Brain microvascular endothelial cell (primary cell): ENCODE measurements around the gene SIGLEC15.

ENCODE experiments used
- DNase-seq: peaks from one replicate; pipeline ENCODE4 v3.0.0-alpha.2; 2020
- H3K27ac ChIP-seq: fragments of 250-450 bp; sonication (Bioruptor Pico); 2 replicates; pipeline ENCODE4 v1.5.1; 2020; ENCODE audit warnings: mild to moderate bottlenecking, moderate library complexity
- H3K27me3 ChIP-seq: fragments of 250-450 bp; sonication (Bioruptor Pico); replicated peaks from 2 replicates; pipeline ENCODE4 v1.5.1; 2020; ENCODE audit warnings: mild to moderate bottlenecking
- H3K36me3 ChIP-seq: fragments of 250-450 bp; sonication (Bioruptor Pico); replicated peaks from 2 replicates; pipeline ENCODE4 v1.5.1; 2020; ENCODE audit warnings: mild to moderate bottlenecking
- H3K4me3 ChIP-seq: 2 replicates; pipeline ENCODE4 v1.5.1; 2011; ENCODE audit warnings: low read depth, mild to moderate bottlenecking, control low read depth, low read length, moderate library complexity
- in situ Hi-C: cut with HindIII; loops from 2 replicates; pipeline ENCODE4 v1.10.0; 2017; ENCODE audit warnings: low sequenced_read_pairs, low pct_ligation_motif_present
- TF ChIP-seq, protein P1 (sequence below): IDR thresholded peaks from 2 replicates; pipeline ENCODE4 v1.5.1; 2011; ENCODE audit warnings: low read depth, mild to moderate bottlenecking, moderate library complexity, low read length, control low read depth, inconsistent platforms; ENCODE audit errors: missing control alignments

The SIGLEC15 gene

DNA sequence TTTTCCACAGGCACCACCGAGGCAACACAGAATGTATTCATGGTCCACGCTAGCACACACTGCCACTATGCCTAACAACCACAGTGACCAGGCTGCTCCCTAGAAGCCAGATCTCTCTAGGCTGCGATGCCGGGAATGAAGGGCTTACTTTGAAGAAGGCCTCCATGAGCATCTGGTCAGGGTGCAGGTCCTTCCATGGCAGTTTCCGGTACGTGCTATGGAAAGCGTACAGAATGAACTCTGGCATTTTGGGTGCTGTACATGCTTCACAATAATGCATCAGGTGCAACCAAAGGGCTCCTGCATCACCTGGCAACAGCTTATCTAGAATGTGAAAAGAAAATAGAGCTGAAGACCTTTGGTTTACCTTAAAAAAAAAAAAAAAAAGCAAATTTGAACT, 44.9 kb downstream of the SIGLEC15 start:
- Histone ChIP-seq H3K36me3 (peaks cover 57% of the 10 kb centered on the region), H3K4me3 (no peak overlapping the region), H3K27ac (no peak overlapping the region), H3K27me3 (no peaks in the 10 kb centered on the region)
- TF ChIP-seq, protein P1, sequence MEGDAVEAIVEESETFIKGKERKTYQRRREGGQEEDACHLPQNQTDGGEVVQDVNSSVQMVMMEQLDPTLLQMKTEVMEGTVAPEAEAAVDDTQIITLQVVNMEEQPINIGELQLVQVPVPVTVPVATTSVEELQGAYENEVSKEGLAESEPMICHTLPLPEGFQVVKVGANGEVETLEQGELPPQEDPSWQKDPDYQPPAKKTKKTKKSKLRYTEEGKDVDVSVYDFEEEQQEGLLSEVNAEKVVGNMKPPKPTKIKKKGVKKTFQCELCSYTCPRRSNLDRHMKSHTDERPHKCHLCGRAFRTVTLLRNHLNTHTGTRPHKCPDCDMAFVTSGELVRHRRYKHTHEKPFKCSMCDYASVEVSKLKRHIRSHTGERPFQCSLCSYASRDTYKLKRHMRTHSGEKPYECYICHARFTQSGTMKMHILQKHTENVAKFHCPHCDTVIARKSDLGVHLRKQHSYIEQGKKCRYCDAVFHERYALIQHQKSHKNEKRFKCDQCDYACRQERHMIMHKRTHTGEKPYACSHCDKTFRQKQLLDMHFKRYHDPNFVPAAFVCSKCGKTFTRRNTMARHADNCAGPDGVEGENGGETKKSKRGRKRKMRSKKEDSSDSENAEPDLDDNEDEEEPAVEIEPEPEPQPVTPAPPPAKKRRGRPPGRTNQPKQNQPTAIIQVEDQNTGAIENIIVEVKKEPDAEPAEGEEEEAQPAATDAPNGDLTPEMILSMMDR, result no peak
- in situ Hi-C loops, result no loop called here
- no peak for DNase-seq

DNA sequence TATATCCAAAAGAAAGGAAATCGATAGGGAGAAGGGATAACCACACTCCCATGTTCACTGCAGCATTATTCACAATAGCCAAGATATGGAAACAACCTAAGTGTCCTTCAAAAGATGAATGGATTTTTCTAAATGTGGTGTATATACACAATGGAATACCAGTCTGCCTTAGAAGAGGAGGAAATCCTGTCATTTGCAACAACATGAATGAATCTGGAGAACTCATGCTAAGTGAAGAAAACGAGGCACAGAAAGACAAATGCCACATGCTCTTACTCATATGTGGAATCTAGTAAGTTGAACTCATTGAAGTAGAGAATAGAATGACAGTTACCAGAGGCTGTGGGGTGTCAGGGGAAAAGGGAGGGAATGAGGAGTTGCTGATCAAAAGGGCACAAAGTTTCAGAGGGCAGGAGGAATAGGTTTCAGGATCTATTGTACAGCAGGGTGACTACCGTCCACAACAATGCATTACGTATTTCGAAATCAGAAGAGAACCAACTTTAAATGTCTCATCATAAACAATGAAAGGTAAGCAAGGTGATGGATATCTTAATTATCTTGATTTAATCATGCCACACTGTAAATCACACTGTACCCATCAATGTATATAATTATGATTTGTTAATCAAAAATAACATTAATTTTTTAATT, 46.1 kb downstream of the SIGLEC15 start:
- H3K27ac ChIP-seq, result no peak overlapping the region
- TF ChIP-seq, protein P1, result no peak
- DNase-seq, result no peak
- in situ Hi-C loops, result no loop called here
- no peak overlapping the region for H3K4me3 ChIP-seq
- H3K27me3 ChIP-seq, result no peaks in the 10 kb centered on the region
- H3K36me3 ChIP-seq, result peaks cover 49% of the 10 kb centered on the region

DNA sequence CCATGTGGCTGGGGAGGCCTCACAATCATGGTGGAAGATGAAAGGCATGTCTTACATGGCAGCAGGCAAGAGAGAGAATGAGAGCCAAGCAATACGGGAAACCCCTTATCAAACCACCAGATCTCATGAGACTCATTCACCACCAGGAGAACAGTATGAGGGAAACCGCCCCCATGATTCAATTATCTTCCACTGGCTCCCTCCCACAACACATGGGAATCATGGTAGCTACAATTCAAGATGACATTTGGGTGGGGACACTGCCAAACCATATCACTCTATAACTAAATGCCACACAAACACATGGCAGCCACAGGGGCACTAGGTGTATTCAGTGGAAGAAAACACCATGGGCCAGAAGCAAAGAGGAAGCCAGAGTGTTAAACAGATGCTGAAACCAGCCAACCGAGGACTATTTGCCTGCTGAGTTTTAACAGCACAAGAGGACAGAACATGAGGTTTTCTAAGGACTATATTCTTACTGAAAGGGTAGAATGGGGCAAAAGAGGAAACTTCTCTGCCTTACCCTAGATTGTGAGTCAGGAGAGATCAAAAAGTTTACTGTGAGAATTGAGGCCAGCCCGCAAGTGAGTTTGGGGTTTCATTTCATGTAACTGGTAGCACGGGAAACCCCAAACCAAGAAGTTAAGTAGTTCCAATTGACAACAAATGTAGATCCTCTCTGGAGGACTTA, 49.2 kb downstream of the SIGLEC15 start:
- no peak overlapping the region for H3K27ac ChIP-seq
- in situ Hi-C loops, result no loop called here

DNA sequence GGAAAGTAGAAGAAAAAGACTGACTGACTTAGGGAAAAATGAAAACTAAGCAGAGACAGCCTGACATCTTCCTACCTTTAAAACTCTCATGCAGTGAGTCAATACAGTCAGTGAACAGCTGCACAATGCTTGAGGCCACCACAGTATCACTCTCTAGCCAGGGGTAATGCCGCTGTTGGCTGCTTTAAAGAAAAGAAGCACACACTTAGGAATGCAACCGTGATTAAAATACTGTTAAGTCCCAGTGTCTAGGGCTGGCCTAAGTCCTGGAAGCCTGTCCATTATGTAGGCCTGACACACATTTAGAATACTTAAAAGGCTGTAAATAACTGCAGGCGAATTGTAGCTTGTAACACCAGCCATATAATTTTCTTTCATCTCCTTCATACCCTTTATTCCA, 50.7 kb downstream of the SIGLEC15 start:
- Histone ChIP-seq H3K4me3 (no peak overlapping the region), H3K27ac (no peak overlapping the region), H3K27me3 (no peaks in the 10 kb centered on the region), H3K36me3 (peaks cover 45% of the 10 kb centered on the region)
- in situ Hi-C loops, result no loop called here
- TF ChIP-seq, protein P1, result no peak
- no peak for DNase-seq

More for the DNA sequence above, 49.2 kb downstream of the SIGLEC15 start:
- no peak overlapping the region for H3K4me3 ChIP-seq
- H3K36me3 ChIP-seq, result peaks cover 46% of the 10 kb centered on the region
- H3K27me3 ChIP-seq, result no peaks in the 10 kb centered on the region
- peak; percentile 42 for DNase-seq
- TF ChIP-seq, protein P1, result no peak

DNA sequence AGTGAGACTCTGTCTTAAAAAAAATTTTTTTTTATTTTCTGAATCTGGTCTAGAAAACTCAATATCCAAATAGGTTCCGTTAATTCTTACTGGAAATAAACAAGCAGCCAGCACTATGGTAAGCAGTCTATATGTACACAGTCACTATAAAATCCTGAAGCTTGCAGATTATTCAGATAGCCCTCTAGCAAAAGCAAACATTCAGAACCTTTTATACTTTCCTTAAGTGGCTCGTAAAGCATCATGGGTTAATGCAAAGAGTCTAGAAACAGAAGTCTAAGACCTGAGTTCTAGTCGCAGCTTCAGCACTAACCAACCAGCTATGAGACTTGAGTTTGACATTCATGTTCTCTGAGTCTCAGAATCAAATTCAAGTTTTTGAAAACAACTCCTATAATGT, 51.9 kb downstream of the SIGLEC15 start:
- no peak overlapping the region for H3K4me3 ChIP-seq
- in situ Hi-C loops, result no loop called here
- TF ChIP-seq, protein P1, result no peak
- H3K27ac ChIP-seq, result no peak overlapping the region
- peaks cover 48% of the 10 kb centered on the region for H3K36me3 ChIP-seq
- no peaks in the 10 kb centered on the region for H3K27me3 ChIP-seq
- DNase-seq, result no peak
